ENCODE measurements around the gene FCHO2.

GRCh38 chr5:73096239-73096575 is 140.4 kb downstream of the FCHO2 start:
- TF ChIP-seq CTCF (IDR thresholded peaks at IDR 0.05) (no peak), POLR2A (IDR thresholded peaks at IDR 0.05) (no peak)

All from thyroid gland (tissue), 4 donors.